Adrenal gland (tissue), 12 donors: ENCODE results near the gene CRABP1. TPM values are rescaled to one million over a fixed set of nuclear protein-coding genes. Genes with fewer than 3 reads are reported as not detected.

Experiments
- DNase-seq, 7 donors: peaks; one replicate each; pipeline ENCODE4 v3.0.0-alpha.2; 2019 to 2020
- H3K27ac ChIP-seq, 5 donors: fragments of 200-600 bp; sonication (generic) in 4 of 5; 1 replicate in 3 of 5; 2 replicates in 2 of 5; pipeline versions ENCODE4 v1.5.1 to v1.8.0; 2016 to 2020; ENCODE audit warnings: mild to moderate bottlenecking in 1 of 5
- H3K27me3 ChIP-seq: fragments of 200-600 bp; 2 replicates; pipeline ENCODE4 v1.8.0; 2021
- H3K36me3 ChIP-seq, 2 donors: fragments of 200-600 bp; replicated peaks in 1 of 2; 1 replicate in 1 of 2; 2 replicates in 1 of 2; pipeline versions ENCODE4 v1.5.1 to v1.8.0; 2018 to 2022
- H3K4me1 ChIP-seq, 2 donors: fragments of 200-600 bp; replicated peaks in 1 of 2; 1 replicate in 1 of 2; 2 replicates in 1 of 2; pipeline versions ENCODE4 v1.5.1 to v1.8.0; 2018 to 2021
- H3K4me3 ChIP-seq, 4 donors: fragments of 200-600 bp; sonication (generic) in 3 of 4; one replicate each; pipeline ENCODE4 v1.5.1; 2016 to 2018
- H3K9me3 ChIP-seq, 3 donors: fragments of 200-600 bp; sonication (generic) in 1 of 3; replicated peaks in 1 of 3; 1 replicate in 2 of 3; 2 replicates in 1 of 3; pipeline versions ENCODE4 v1.5.1 to v1.8.0; 2016 to 2021
- CTCF ChIP-seq, 6 experiments: fragments of 450-650 bp in 4 of 6; fragments of 200-600 bp in 2 of 6; sonication (generic) in 1 of 6; IDR thresholded peaks; 1 replicate in 5 of 6; 2 replicates in 1 of 6; pipeline versions ENCODE4 v1.5.1 to v1.8.0; 2016 to 2021; ENCODE audit warnings: antibody characterized with exemption in 6 of 6, mild to moderate bottlenecking in 2 of 6, moderate library complexity in 1 of 6
- POLR2A ChIP-seq, 2 donors: fragments of 450-650 bp; IDR thresholded peaks; one replicate each; pipeline ENCODE4 v1.6.1; 2017; ENCODE audit warnings: antibody characterized with exemption in 2 of 2, mild to moderate bottlenecking in 2 of 2, moderate library complexity in 1 of 2
- WGBS, 4 donors: extraction: QIAGEN DNeasy Blood & Tissue Kit in 2 of 4; methylation state at CpG; one replicate each; pipeline versions ENCODE4 v1.1.5 to v1.1.7; 2013 to 2017; 5-methylcytosine and 5-hydroxymethylcytosine counted together
- intact Hi-C, 2 donors: fragments of 100-400 bp; cut with DNase I; formaldehyde crosslinking; loops; one replicate each; pipeline versions ENCODE4 v1.14.1 to v1.15.0; 2022 to 2023
- polyA plus RNA-seq, 3 donors: library from polyadenylated mRNA; stranded (reverse); fragments of 200-250 nt in 2 of 3; fragments of 350-450 nt in 1 of 3; fragmentation: Illumina TruSeq in 1 of 3; extraction: RNeasy Lipid Tissue Mini Kit (QIAGEN cat#74804) in 1 of 3; gene quantifications; one replicate each; pipeline ENCODE4 v1.2.3, GENCODE V29; 2013 to 2014
- total RNA-seq, 9 donors: library from RNA; depleted of rRNA in 4 of 9; stranded (reverse); fragments of >200 nt in 4 of 9; fragments of 120-200 nt in 1 of 9; fragmentation: NEBNext Ultra II Directional in 1 of 9; extraction: Animal tissue kit (Norgen Biotek cat#: 25700) in 1 of 9; gene quantifications; one replicate each; pipeline versions ENCODE4 v1.1.0 to v1.2.4, GENCODE V29; 2013 to 2023
- donor health status: healthy with polysubstance abuse.
- donor health status: Bipolar disorder and iron deficiency.
- donor health status: DM: yes; HTN: yes; CAD: no.
- donor health status: DM: no; HTN: no; CAD: no.
- donor health status: DM: no; HTN: no; CAD: no.
- donor health status: DM: yes; HTN: yes; CAD: no.

Gene CRABP1
- total and polyA plus RNA-seq, 12 donors: 0.39 to 2.4 (median 0.80) TPM; not detected in 3

GRCh38 chr15:78334845-78335244 lies 5.3 kb upstream of the CRABP1 start:
- Histone ChIP-seq H3K4me3 (no peak overlapping the region), H3K36me3 (no peaks in the 10 kb centered on the region), H3K4me1 (no peaks in the 10 kb centered on the region), H3K27me3 (peaks cover 12% of the 10 kb centered on the region), H3K27ac (no peak overlapping the region), H3K9me3 (no peaks in the 10 kb centered on the region)
- WGBS, 4 donors: 76 to 91% (median 85%) methylated on average over 3 of the region's 3 CpGs
- intact Hi-C loops: no loop called here
- no peak for DNase-seq
- TF ChIP-seq CTCF (IDR thresholded peaks at IDR 0.05) (no peak), POLR2A (IDR thresholded peaks at IDR 0.05) (no peak)

GRCh38 chr15:78335985-78336384 lies 4.2 kb upstream of the CRABP1 start:
- no peak for DNase-seq

GRCh38 chr15:78338781-78339180 lies 1.4 kb upstream of the CRABP1 start:
- DNase-seq: no peak
- no peaks in the 10 kb centered on the region for H3K9me3 ChIP-seq
- H3K4me3 ChIP-seq: no peak overlapping the region
- no peaks in the 10 kb centered on the region for H3K36me3 ChIP-seq
- no peaks in the 10 kb centered on the region for H3K4me1 ChIP-seq
- no peak for TF ChIP-seq POLR2A (IDR thresholded peaks at IDR 0.05)
- no peak for TF ChIP-seq CTCF (IDR thresholded peaks at IDR 0.05)
- intact Hi-C loops: no loop called here
- H3K27me3 ChIP-seq: peaks cover 40% of the 10 kb centered on the region
- H3K27ac ChIP-seq: no peak overlapping the region
- 54 to 68% (median 65%) methylated on average over 7 of the region's 7 CpGs for WGBS, 4 donors

More at GRCh38 chr15:78335985-78336384, 4.2 kb upstream of the CRABP1 start:
- no peak for TF ChIP-seq POLR2A (IDR thresholded peaks at IDR 0.05)
- TF ChIP-seq CTCF (IDR thresholded peaks at IDR 0.05): no peak
- no peaks in the 10 kb centered on the region for H3K9me3 ChIP-seq
- WGBS, 4 donors: 75 to 90% (median 83%) methylated on average over 4 of the region's 4 CpGs
- no peaks in the 10 kb centered on the region for H3K36me3 ChIP-seq
- peaks cover 23% of the 10 kb centered on the region for H3K27me3 ChIP-seq
- no peak overlapping the region for H3K27ac ChIP-seq
- no peak overlapping the region for H3K4me3 ChIP-seq
- H3K4me1 ChIP-seq: no peaks in the 10 kb centered on the region
- intact Hi-C loops: no loop called here

- H3K27me3 ChIP-seq: peaks cover 40% of the 10 kb centered on the region
- H3K36me3 ChIP-seq: no peaks in the 10 kb centered on the region
- TF ChIP-seq POLR2A (IDR thresholded peaks at IDR 0.05): no peak
- no peak for TF ChIP-seq CTCF (IDR thresholded peaks at IDR 0.05)
- H3K9me3 ChIP-seq: no peaks in the 10 kb centered on the region
- no peaks in the 10 kb centered on the region for H3K4me1 ChIP-seq
- DNase-seq: no peak
- no peak overlapping the region for H3K27ac ChIP-seq
- intact Hi-C loops: no loop called here
- WGBS, 4 donors: 25 to 31% (median 31%) methylated on average over 4 to 17 of the region's 17 CpGs
- H3K4me3 ChIP-seq: no peak overlapping the region
Measured at GRCh38 chr15:78339559-78339958, 594 bp upstream of the CRABP1 start.
